HCT116 (cell line): ENCODE data around the gene SYT11. TPM values are rescaled to one million over a fixed set of nuclear protein-coding genes. Genes with fewer than 3 reads are reported as not detected.

Experiments used
- ATAC-seq: fragments of 200-7000 bp; cut with Tn5 transposase; 2 replicates; pipeline ENCODE4 v1.9.1; 2020; ENCODE audit warnings: mild to moderate bottlenecking, moderate library complexity
- BruUV-seq: library from RNA; stranded (reverse); fragments of 400-500 nt; replicated peaks from 2 replicates; lab custom pipeline; 2021; lab: Mats Ljungman, UMichigan
- CTCF ChIA-PET: fragments of 300-600 bp; sonication (Branson Sonifier 250); formaldehyde crosslinking; loops from one replicate; lab custom pipeline; 2021; ENCODE audit warnings: antibody characterized with exemption; lab: Charles Lee
- POLR2A ChIA-PET: fragments of 300-600, 350-600 bp; sonication (Branson Sonifier 250); formaldehyde crosslinking; loops from one replicate; lab custom pipeline; 2021; ENCODE audit warnings: antibody characterized with exemption; lab: Charles Lee
- RAD21 ChIA-PET, 2 experiments: fragments of 300-600 bp; sonication (Branson Sonifier 250); formaldehyde crosslinking; loops; one replicate each; lab custom pipeline; 2023; ENCODE audit warnings: low total read pairs in 2 of 2; ENCODE audit not compliant: uncharacterized antibody in 2 of 2, unreplicated experiment in 2 of 2, low non-redundant PET in 1 of 2; lab: Charles Lee
- DNase-seq: peaks from one replicate; pipeline ENCODE4 v3.0.0-alpha.2; 2010; ENCODE audit warnings: low read depth, low spot score
- H2AFZ ChIP-seq: fragments of 200-600 bp; shearing (Covaris generic), sonication (generic); 2 replicates; pipeline ENCODE4 v1.6.1; 2017; ENCODE audit warnings: low read depth, mixed run types, mixed read lengths, antibody characterized with exemption, low read length; ENCODE audit not compliant: poor library complexity, severe bottlenecking
- H3K27ac ChIP-seq: 2 replicates; pipeline ENCODE4 v1.5.1; 2012; ENCODE audit warnings: low read depth, low read length
- H3K27me3 ChIP-seq: fragments of 200-600 bp; sonication (generic); 2 replicates; pipeline ENCODE4 v1.6.1; 2016; ENCODE audit warnings: mixed run types, low read length, mixed read lengths; ENCODE audit not compliant: insufficient read depth
- H3K36me3 ChIP-seq, 2 experiments: fragments of 200-500 bp in 1 of 2; fragments of 200-600 bp in 1 of 2; sonication (Bioruptor generic) in 1 of 2; sonication (generic) in 1 of 2; 2 replicates each; pipeline versions ENCODE4 v1.5.1 to v1.6.1; 2014 to 2016; ENCODE audit warnings: low read length in 2 of 2, inconsistent platforms in 1 of 2, mixed read lengths in 1 of 2, mixed run types in 1 of 2; ENCODE audit not compliant: insufficient read depth in 2 of 2, control insufficient read depth in 1 of 2
- H3K4me1 ChIP-seq, 2 experiments: fragments of 200-600 bp in 1 of 2; sonication (generic) in 1 of 2; 2 replicates each; pipeline versions ENCODE4 v1.5.1 to v1.6.1; 2012 to 2017; ENCODE audit warnings: low read length in 2 of 2, inconsistent platforms in 1 of 2, mild to moderate bottlenecking in 1 of 2, mixed read lengths in 1 of 2, mixed run types in 1 of 2, moderate library complexity in 1 of 2; ENCODE audit not compliant: insufficient read depth in 2 of 2, control insufficient read depth in 1 of 2
- H3K4me2 ChIP-seq: fragments of 200-600 bp; sonication (generic); 2 replicates; pipeline ENCODE4 v1.6.1; 2017; ENCODE audit warnings: mixed run types, low read length, mixed read lengths
- H3K4me3 ChIP-seq, 2 experiments: fragments of 200-600 bp in 1 of 2; sonication (generic) in 1 of 2; replicated peaks in 1 of 2; 2 replicates each; pipeline ENCODE4 v1.5.1; 2011 to 2016; ENCODE audit warnings: low read length in 2 of 2, control low read depth in 1 of 2, low read depth in 1 of 2, mild to moderate bottlenecking in 1 of 2, mixed read lengths in 1 of 2, mixed run types in 1 of 2
- H3K79me2 ChIP-seq: fragments of 200-600 bp; sonication (generic); 2 replicates; pipeline ENCODE4 v1.6.1; 2017; ENCODE audit warnings: mild to moderate bottlenecking, mixed run types, low read length, moderate library complexity, mixed read lengths; ENCODE audit not compliant: insufficient read depth
- H3K9ac ChIP-seq: fragments of 200-600 bp; sonication (generic); 2 replicates; pipeline ENCODE4 v1.6.1; 2016; ENCODE audit warnings: low read length, mixed read lengths
- H3K9me2 ChIP-seq: fragments of 200-600 bp; sonication (generic), shearing (Covaris generic); 2 replicates; pipeline ENCODE4 v1.6.1; 2017; ENCODE audit warnings: mixed run types, mild to moderate bottlenecking, moderate library complexity; ENCODE audit not compliant: insufficient read depth
- H3K9me3 ChIP-seq, 2 experiments: fragments of 200-500 bp in 1 of 2; fragments of 200-600 bp in 1 of 2; sonication (Bioruptor generic) in 1 of 2; sonication (generic) in 1 of 2; 2 replicates each; pipeline ENCODE4 v1.6.1; 2014 to 2017; ENCODE audit warnings: low read length in 2 of 2, mixed read lengths in 2 of 2, inconsistent platforms in 1 of 2, low read depth in 1 of 2, mild to moderate bottlenecking in 1 of 2, mixed run types in 1 of 2, moderate library complexity in 1 of 2; ENCODE audit not compliant: control insufficient read depth in 1 of 2, insufficient read depth in 1 of 2
- H4K20me1 ChIP-seq: fragments of 200-600 bp; sonication (generic), shearing (Covaris generic); 2 replicates; pipeline ENCODE4 v1.6.1; 2017; ENCODE audit warnings: mixed run types, mild to moderate bottlenecking, moderate library complexity; ENCODE audit not compliant: insufficient read depth
- ATF3 ChIP-seq: IDR thresholded peaks from 2 replicates; pipeline ENCODE4 v1.6.1; 2012
- CBX3 ChIP-seq: IDR thresholded peaks from 2 replicates; pipeline ENCODE4 v1.6.1; 2012; ENCODE audit warnings: low read depth
- EGR1 ChIP-seq: IDR thresholded peaks from 2 replicates; pipeline ENCODE4 v1.6.1; 2012; ENCODE audit warnings: low read depth
- EZH2 ChIP-seq: fragments of 200-600 bp; sonication (generic); IDR thresholded peaks from 2 replicates; pipeline ENCODE4 v1.6.1; 2017; ENCODE audit warnings: antibody characterized with exemption, mixed run types
- EZH2phosphoT487 ChIP-seq: fragments of 200-600 bp; IDR thresholded peaks from 2 replicates; pipeline ENCODE4 v1.6.1; 2018; ENCODE audit warnings: antibody characterized with exemption, borderline replicate concordance
- JUND ChIP-seq: IDR thresholded peaks from 2 replicates; pipeline ENCODE4 v1.6.1; 2012
- MAX ChIP-seq: IDR thresholded peaks from 2 replicates; pipeline ENCODE4 v1.6.1; 2012
- POLR2A ChIP-seq: IDR thresholded peaks from 2 replicates; pipeline ENCODE4 v1.7.0; 2011; ENCODE audit warnings: borderline replicate concordance; ENCODE audit not compliant: insufficient read depth, insufficient read length; ENCODE audit errors: extremely low read depth
- POLR2AphosphoS5 ChIP-seq: IDR thresholded peaks from 2 replicates; pipeline ENCODE4 v1.6.1; 2011; ENCODE audit warnings: mild to moderate bottlenecking, low read depth, low read length, moderate library complexity
- RAD21 ChIP-seq: IDR thresholded peaks from 2 replicates; pipeline ENCODE4 v1.6.1; 2012; ENCODE audit warnings: low read depth, mild to moderate bottlenecking
- SIN3A ChIP-seq: IDR thresholded peaks from 2 replicates; pipeline ENCODE4 v1.6.1; 2012; ENCODE audit warnings: low read depth
- SP1 ChIP-seq: IDR thresholded peaks from 2 replicates; pipeline ENCODE4 v1.6.1; 2012; ENCODE audit warnings: low read depth
- TCF7L2 ChIP-seq: IDR thresholded peaks from 2 replicates; pipeline ENCODE4 v1.7.0; 2011; ENCODE audit warnings: borderline replicate concordance, inconsistent platforms; ENCODE audit not compliant: insufficient read depth, insufficient read length; ENCODE audit errors: extremely low read depth
- ZBTB33 ChIP-seq: IDR thresholded peaks from 2 replicates; pipeline ENCODE4 v1.6.1; 2011; ENCODE audit warnings: mild to moderate bottlenecking, low read length, moderate library complexity; ENCODE audit not compliant: insufficient replicate concordance; ENCODE audit errors: extremely low read depth
- ZFX ChIP-seq: fragments of 450-650 bp; IDR thresholded peaks from 2 replicates; pipeline ENCODE4 v1.6.1; 2017
- ZNF274 ChIP-seq: fragments of 200-500 bp; sonication (Bioruptor generic); IDR thresholded peaks from 2 replicates; pipeline ENCODE4 v1.6.1; 2014; ENCODE audit warnings: mild to moderate bottlenecking, low read depth, low read length, inconsistent platforms
- intact Hi-C: fragments of 100-400 bp; cut with micrococcal nuclease; formaldehyde crosslinking; loops from 2 replicates; pipeline ENCODE4 v1.10.0; 2022
- total RNA-seq: library from RNA; stranded (reverse); gene quantifications from one replicate; pipeline ENCODE4 v1.2.1, GENCODE V29; 2021; ENCODE audit not compliant: unreplicated experiment
- TF ChIP-seq, protein P1 (sequence below): IDR thresholded peaks from 2 replicates; pipeline ENCODE4 v1.6.1; 2012; ENCODE audit warnings: low read depth
- TF ChIP-seq, protein P2 (sequence below), 3 experiments: fragments of 200-600 bp in 1 of 3; sonication (generic) in 1 of 3; IDR thresholded peaks in 2 of 3; conservative IDR thresholded peaks in 1 of 3; 2 replicates each; pipeline ENCODE4 v1.5.1; 2012 to 2017; ENCODE audit warnings: low read depth in 2 of 3, low read length in 2 of 3, antibody characterized with exemption in 1 of 3, borderline replicate concordance in 1 of 3, control low read depth in 1 of 3, mild to moderate bottlenecking in 1 of 3, mixed read lengths in 1 of 3, mixed run types in 1 of 3, moderate library complexity in 1 of 3; ENCODE audit not compliant: insufficient read depth in 1 of 3

The SYT11 gene
- total RNA-seq, 1 experiment from 2014 or later: 0.17 TPM

DNA sequence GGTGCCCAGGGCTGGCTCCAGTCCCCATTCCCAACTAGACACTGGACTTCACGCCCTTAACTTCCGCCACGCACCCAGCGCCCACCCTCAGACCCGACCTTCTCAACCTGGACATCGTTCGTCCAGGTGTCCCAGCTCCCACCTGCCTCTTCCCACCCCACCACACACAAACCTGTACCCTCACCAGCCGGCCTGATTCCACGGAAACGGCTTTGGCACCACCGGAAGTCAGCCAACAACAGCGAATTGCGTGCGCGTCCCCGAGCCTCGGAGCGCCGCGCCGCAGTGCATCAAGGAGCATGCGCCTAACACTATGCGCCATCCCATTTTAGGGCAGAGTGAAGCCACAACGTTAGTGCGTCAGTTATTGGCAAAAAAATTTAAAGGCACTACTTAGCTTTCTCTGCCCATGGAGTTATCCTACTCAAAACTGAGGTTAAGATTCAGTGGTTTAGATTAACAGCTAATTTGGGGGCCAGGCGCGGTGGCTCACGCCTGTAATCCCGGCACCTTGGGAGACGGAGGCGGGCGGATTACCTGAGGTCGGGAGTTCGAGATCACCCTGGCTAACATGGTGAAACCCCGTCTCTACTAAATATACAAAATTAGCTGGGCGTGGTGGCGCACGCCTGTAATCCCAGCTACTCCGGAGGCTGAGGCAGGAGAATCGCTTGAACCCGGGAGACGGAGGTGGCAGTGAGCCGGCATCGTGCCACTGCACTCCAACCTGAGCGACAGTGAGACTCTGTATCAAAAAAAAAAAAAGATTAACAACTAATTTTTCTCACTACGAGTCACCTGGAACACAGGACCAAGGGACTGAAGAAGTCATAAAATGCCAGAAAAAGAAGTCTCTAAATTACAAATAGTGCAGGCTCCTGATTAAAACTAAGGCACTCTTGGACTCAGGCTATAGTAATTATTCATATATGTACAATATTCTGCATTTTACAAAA, 2.1 kb upstream of the SYT11 start, which contains the start of gene GON4L:
Gene GON4L, minus strand, starts transcription at position 240 of the 956 bp plus-strand sequence. CDS start 3,434 bp downstream, outside the sequence.
- H3K9me2 ChIP-seq: no peaks in the 10 kb centered on the region
- peak within 1 kb of the TSS; percentile 80 to 99 for H3K4me3 ChIP-seq
- BruUV-seq: TSS peak; percentile 74
- no peaks in the 10 kb centered on the region for H3K9me3 ChIP-seq
- peak; percentile 87 for DNase-seq
- H3K4me1 ChIP-seq: peaks cover 3 to 21% of the 10 kb centered on the region in 2 experiments; a peak in 3 of 4 replicates
- CTCF ChIA-PET: no interaction called here
- peak within 1 kb of the TSS; percentile 76 for H3K4me2 ChIP-seq
- H3K79me2 ChIP-seq: peaks cover 39% of the 10 kb centered on the region
- H3K27me3 ChIP-seq: peaks cover 5% of the 10 kb centered on the region; the same call in 1 of the 2 replicates
- peak within 1 kb of the TSS; percentile 42 for H2AFZ ChIP-seq
- peak; percentile 86 for ATAC-seq
- peak within 1 kb of the TSS; percentile 49 for H3K27ac ChIP-seq
- H3K36me3 ChIP-seq: peaks cover 6 to 11% of the 10 kb centered on the region in 2 experiments; a peak in 3 of 4 replicates
- H4K20me1 ChIP-seq: no peaks in the 10 kb centered on the region
- peak within 1 kb of the TSS; percentile 78 for H3K9ac ChIP-seq
- RAD21 ChIA-PET: no interaction called here
- POLR2A ChIA-PET: no interaction called here
- intact Hi-C loops: no loop called here
- TF ChIP-seq RAD21 (no peak), ATF3 (no peak), POLR2AphosphoS5 (peak; percentile 94), EZH2phosphoT487 (no peak), ZFX (no peak), ZNF274 (no peak), EZH2 (no peak), JUND (no peak), POLR2A (peak; percentile 82), SIN3A (0 out of 2 replicates have a peak, but pooled peaks have one; percentile 44), CBX3 (peak; percentile 10; the same call in 1 of the 2 replicates), ZBTB33 (no peak), SP1 (peak; percentile 96), MAX (peak; percentile 89), EGR1 (no peak), TCF7L2 (no peak)
- TF ChIP-seq, protein P1, sequence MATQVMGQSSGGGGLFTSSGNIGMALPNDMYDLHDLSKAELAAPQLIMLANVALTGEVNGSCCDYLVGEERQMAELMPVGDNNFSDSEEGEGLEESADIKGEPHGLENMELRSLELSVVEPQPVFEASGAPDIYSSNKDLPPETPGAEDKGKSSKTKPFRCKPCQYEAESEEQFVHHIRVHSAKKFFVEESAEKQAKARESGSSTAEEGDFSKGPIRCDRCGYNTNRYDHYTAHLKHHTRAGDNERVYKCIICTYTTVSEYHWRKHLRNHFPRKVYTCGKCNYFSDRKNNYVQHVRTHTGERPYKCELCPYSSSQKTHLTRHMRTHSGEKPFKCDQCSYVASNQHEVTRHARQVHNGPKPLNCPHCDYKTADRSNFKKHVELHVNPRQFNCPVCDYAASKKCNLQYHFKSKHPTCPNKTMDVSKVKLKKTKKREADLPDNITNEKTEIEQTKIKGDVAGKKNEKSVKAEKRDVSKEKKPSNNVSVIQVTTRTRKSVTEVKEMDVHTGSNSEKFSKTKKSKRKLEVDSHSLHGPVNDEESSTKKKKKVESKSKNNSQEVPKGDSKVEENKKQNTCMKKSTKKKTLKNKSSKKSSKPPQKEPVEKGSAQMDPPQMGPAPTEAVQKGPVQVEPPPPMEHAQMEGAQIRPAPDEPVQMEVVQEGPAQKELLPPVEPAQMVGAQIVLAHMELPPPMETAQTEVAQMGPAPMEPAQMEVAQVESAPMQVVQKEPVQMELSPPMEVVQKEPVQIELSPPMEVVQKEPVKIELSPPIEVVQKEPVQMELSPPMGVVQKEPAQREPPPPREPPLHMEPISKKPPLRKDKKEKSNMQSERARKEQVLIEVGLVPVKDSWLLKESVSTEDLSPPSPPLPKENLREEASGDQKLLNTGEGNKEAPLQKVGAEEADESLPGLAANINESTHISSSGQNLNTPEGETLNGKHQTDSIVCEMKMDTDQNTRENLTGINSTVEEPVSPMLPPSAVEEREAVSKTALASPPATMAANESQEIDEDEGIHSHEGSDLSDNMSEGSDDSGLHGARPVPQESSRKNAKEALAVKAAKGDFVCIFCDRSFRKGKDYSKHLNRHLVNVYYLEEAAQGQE: no peak
- TF ChIP-seq, protein P2, sequence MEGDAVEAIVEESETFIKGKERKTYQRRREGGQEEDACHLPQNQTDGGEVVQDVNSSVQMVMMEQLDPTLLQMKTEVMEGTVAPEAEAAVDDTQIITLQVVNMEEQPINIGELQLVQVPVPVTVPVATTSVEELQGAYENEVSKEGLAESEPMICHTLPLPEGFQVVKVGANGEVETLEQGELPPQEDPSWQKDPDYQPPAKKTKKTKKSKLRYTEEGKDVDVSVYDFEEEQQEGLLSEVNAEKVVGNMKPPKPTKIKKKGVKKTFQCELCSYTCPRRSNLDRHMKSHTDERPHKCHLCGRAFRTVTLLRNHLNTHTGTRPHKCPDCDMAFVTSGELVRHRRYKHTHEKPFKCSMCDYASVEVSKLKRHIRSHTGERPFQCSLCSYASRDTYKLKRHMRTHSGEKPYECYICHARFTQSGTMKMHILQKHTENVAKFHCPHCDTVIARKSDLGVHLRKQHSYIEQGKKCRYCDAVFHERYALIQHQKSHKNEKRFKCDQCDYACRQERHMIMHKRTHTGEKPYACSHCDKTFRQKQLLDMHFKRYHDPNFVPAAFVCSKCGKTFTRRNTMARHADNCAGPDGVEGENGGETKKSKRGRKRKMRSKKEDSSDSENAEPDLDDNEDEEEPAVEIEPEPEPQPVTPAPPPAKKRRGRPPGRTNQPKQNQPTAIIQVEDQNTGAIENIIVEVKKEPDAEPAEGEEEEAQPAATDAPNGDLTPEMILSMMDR (IDR thresholded peaks at IDR 0.05 in 2 of 3, conservative IDR thresholded peaks at IDR 0.05 in 1 of 3; ENCODE audit: borderline replicate concordance in 1 of 3, insufficient read depth in 1 of 3, low read depth in 2 of 3, low read length in 2 of 3): no peak
